PFSK-1 (cell line): ENCODE measurements around the gene YARS1.

Experiments
- FOXP2 ChIP-seq: optimal IDR thresholded peaks from 2 replicates; pipeline ENCODE3; 2011; ENCODE audit warnings: borderline replicate concordance, control low read depth, inconsistent platforms; ENCODE audit not compliant: insufficient read depth; ENCODE audit errors: extremely low read length, extremely low read depth
- POLR2AphosphoS5 ChIP-seq: IDR thresholded peaks from 2 replicates; pipeline ENCODE4 v1.6.1; 2012; ENCODE audit warnings: low read depth, mild to moderate bottlenecking, control low read depth, low read length, moderate library complexity
- TAF1 ChIP-seq: IDR thresholded peaks from 2 replicates; pipeline ENCODE4 v1.6.1; 2012; ENCODE audit warnings: low read length, control low read depth, borderline replicate concordance; ENCODE audit not compliant: insufficient read depth
- TF ChIP-seq, protein P1 (sequence below), 2 experiments: IDR thresholded peaks; 2 replicates each; pipeline versions ENCODE4 v1.6.1 to v1.8.0; 2011 to 2012; ENCODE audit warnings: low read depth in 2 of 2, low read length in 2 of 2, control low read depth in 1 of 2, inconsistent platforms in 1 of 2, mild to moderate bottlenecking in 1 of 2, moderate library complexity in 1 of 2; ENCODE audit not compliant: insufficient read depth in 1 of 2

DNA sequence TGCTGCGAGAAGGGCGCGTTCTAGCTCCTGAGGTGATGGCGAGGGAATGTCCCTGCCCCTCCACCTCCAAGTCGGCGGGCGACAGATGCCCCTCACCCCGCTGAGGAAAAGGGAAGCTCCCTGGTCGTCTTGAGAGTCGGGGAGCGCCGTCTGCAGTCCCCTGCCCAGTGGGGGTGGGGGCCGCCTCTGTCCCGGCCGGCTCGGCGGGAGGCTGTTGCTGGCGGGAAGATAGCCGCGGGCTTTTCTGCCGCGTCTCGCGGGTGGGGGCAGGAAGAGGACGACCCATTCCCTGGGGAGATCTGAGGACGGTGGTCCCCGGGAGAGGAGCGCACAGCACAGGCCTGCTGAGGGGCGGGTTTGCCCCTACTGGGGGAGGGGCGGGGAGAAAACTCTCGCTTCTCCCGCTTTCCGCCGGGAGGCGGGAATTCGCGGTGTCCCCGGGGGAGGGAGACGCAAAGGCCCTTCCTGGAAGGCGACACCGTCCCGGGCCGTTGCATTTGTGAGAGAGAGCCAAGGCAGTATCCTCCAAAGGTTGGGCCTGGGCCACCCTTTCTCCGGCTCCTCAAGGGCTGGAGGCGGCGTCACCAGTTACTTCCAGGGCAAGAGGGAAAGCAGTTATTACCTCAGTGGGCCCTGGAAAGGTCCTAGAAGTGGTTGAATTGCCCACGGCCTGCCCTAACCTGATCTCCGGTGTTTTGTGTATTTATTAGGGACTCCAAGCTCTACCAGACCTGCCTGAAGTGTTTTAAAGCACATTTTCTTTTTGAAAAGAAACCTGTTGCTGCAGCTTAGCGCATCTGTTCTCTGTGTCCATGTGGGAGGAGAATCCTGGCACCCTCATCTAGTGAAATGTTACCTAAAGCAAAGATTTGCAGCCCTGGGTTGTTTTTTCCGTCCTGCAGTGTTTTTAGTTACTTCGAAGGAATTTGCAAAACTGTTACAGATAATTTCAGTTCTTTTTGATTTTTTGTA, 943 bp upstream of the YARS1 start:
- no peak for TF ChIP-seq FOXP2
- peak; percentile 78 for TF ChIP-seq POLR2AphosphoS5
- TF ChIP-seq, protein P1, sequence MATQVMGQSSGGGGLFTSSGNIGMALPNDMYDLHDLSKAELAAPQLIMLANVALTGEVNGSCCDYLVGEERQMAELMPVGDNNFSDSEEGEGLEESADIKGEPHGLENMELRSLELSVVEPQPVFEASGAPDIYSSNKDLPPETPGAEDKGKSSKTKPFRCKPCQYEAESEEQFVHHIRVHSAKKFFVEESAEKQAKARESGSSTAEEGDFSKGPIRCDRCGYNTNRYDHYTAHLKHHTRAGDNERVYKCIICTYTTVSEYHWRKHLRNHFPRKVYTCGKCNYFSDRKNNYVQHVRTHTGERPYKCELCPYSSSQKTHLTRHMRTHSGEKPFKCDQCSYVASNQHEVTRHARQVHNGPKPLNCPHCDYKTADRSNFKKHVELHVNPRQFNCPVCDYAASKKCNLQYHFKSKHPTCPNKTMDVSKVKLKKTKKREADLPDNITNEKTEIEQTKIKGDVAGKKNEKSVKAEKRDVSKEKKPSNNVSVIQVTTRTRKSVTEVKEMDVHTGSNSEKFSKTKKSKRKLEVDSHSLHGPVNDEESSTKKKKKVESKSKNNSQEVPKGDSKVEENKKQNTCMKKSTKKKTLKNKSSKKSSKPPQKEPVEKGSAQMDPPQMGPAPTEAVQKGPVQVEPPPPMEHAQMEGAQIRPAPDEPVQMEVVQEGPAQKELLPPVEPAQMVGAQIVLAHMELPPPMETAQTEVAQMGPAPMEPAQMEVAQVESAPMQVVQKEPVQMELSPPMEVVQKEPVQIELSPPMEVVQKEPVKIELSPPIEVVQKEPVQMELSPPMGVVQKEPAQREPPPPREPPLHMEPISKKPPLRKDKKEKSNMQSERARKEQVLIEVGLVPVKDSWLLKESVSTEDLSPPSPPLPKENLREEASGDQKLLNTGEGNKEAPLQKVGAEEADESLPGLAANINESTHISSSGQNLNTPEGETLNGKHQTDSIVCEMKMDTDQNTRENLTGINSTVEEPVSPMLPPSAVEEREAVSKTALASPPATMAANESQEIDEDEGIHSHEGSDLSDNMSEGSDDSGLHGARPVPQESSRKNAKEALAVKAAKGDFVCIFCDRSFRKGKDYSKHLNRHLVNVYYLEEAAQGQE (IDR thresholded peaks at IDR 0.05; ENCODE audit: insufficient read depth in 1 of 2, low read depth in 2 of 2, low read length in 2 of 2), result no peak
- 0 out of 2 replicates have a peak, but pooled peaks have one; percentile 16 for TF ChIP-seq TAF1
